ENCODE results near the gene TUBA3E. TPM values are rescaled to one million over a fixed set of nuclear protein-coding genes. Genes with fewer than 3 reads are reported as not detected.
"Not testable (repeated sequence)": the region's sequence is repeated elsewhere in the genome, so short reads cannot be mapped to it uniquely, and the experiment has no call there.

Gene TUBA3E
- total RNA-seq, 1 experiment from 2014 or later, result not detected

- H3K36me3 Mint-ChIP-seq (ENCODE audit: insufficient read depth, unreplicated experiment); H3K4me3 Mint-ChIP-seq (ENCODE audit: low read depth, unreplicated experiment); intact Hi-C loops (cut with micrococcal nuclease; ENCODE audit: unreplicated experiment); CTCF ChIA-PET; H3K4me1 Mint-ChIP-seq (ENCODE audit: low read depth, unreplicated experiment); H3K9me3 Mint-ChIP-seq (ENCODE audit: low read depth, unreplicated experiment); BruUV-seq (replicated peaks); H3K27ac Mint-ChIP-seq (ENCODE audit: unreplicated experiment); DNase-seq; H3K27me3 Mint-ChIP-seq (ENCODE audit: unreplicated experiment): not testable (repeated sequence)
Observed at GRCh38 chr2:130191319-130191718, 6.9 kb downstream of the TUBA3E start.

GRCh38 chr2:130190237-130190636 lies 8.0 kb downstream of the TUBA3E start:
- Mint-ChIP-seq H3K4me1 (ENCODE audit: low read depth, unreplicated experiment) (peaks cover 8% of the 10 kb centered on the region), H3K9me3 (ENCODE audit: low read depth, unreplicated experiment) (no peaks in the 10 kb centered on the region), H3K4me3 (ENCODE audit: low read depth, unreplicated experiment) (no peak overlapping the region), H3K27ac (ENCODE audit: unreplicated experiment) (no peak overlapping the region), H3K36me3 (ENCODE audit: insufficient read depth, unreplicated experiment) (peaks cover 9% of the 10 kb centered on the region), H3K27me3 (ENCODE audit: unreplicated experiment) (no peaks in the 10 kb centered on the region)
- CTCF ChIA-PET, result no interaction called here
- TF ChIP-seq CTCF (IDR thresholded peaks at IDR 0.05; ENCODE audit: unreplicated experiment), result no peak
- DNase-seq, result no peak
- BruUV-seq (replicated peaks), result no TSS peak
- intact Hi-C loops (cut with micrococcal nuclease; ENCODE audit: unreplicated experiment), result no loop called here

- CTCF ChIA-PET; DNase-seq; H3K27me3 Mint-ChIP-seq (ENCODE audit: unreplicated experiment); BruUV-seq (replicated peaks); H3K4me3 Mint-ChIP-seq (ENCODE audit: low read depth, unreplicated experiment); H3K9me3 Mint-ChIP-seq (ENCODE audit: low read depth, unreplicated experiment); H3K27ac Mint-ChIP-seq (ENCODE audit: unreplicated experiment): not testable (repeated sequence)
- H3K36me3 Mint-ChIP-seq (ENCODE audit: insufficient read depth, unreplicated experiment), result peaks cover 11% of the 10 kb centered on the region
- peaks cover 10% of the 10 kb centered on the region for H3K4me1 Mint-ChIP-seq (ENCODE audit: low read depth, unreplicated experiment)
- intact Hi-C loops (cut with micrococcal nuclease; ENCODE audit: unreplicated experiment), result loop anchor here (10.0 kb wide), 1 partner anchor 56 kb away; no protein-coding TSS in a partner anchor
Observed at GRCh38 chr2:130188958-130189357, 9.3 kb downstream of the TUBA3E start.

GRCh38 chr2:130187859-130188792 lies 10.1 kb downstream of the TUBA3E start:
- BruUV-seq (replicated peaks); DNase-seq; CTCF ChIA-PET; H3K27ac Mint-ChIP-seq (ENCODE audit: unreplicated experiment); H3K4me3 Mint-ChIP-seq (ENCODE audit: low read depth, unreplicated experiment); H3K27me3 Mint-ChIP-seq (ENCODE audit: unreplicated experiment); H3K9me3 Mint-ChIP-seq (ENCODE audit: low read depth, unreplicated experiment): not testable (repeated sequence)
- Mint-ChIP-seq H3K4me1 (ENCODE audit: low read depth, unreplicated experiment) (peaks cover 17% of the 10 kb centered on the region), H3K36me3 (ENCODE audit: insufficient read depth, unreplicated experiment) (peaks cover 19% of the 10 kb centered on the region)
- intact Hi-C loops (cut with micrococcal nuclease; ENCODE audit: unreplicated experiment), result loop anchor here (10.0 kb wide), 1 partner anchor 57 kb away; no protein-coding TSS in a partner anchor

GRCh38 chr2:130187268-130187667 lies 11.0 kb downstream of the TUBA3E start:
- no TSS peak for BruUV-seq (replicated peaks)
- Mint-ChIP-seq H3K36me3 (ENCODE audit: insufficient read depth, unreplicated experiment) (peaks cover 24% of the 10 kb centered on the region), H3K9me3 (ENCODE audit: low read depth, unreplicated experiment) (no peaks in the 10 kb centered on the region), H3K4me1 (ENCODE audit: low read depth, unreplicated experiment) (peaks cover 17% of the 10 kb centered on the region), H3K27me3 (ENCODE audit: unreplicated experiment) (no peaks in the 10 kb centered on the region), H3K27ac (ENCODE audit: unreplicated experiment) (no peak overlapping the region), H3K4me3 (ENCODE audit: low read depth, unreplicated experiment) (no peak overlapping the region)
- TF ChIP-seq CTCF (IDR thresholded peaks at IDR 0.05; ENCODE audit: unreplicated experiment), result no peak
- intact Hi-C loops (cut with micrococcal nuclease; ENCODE audit: unreplicated experiment), result loop anchor here (10.0 kb wide), 1 partner anchor 58 kb away; no protein-coding TSS in a partner anchor
- no peak for DNase-seq
- CTCF ChIA-PET, result no interaction called here

Measured in Calu3 (cell line).